GM21723 (cell line): ENCODE results near the gene CCN2.
"Not testable (repeated sequence)": the region's sequence is repeated elsewhere in the genome, so short reads cannot be mapped to it uniquely, and the experiment has no call there.

Experiments
- ATAC-seq: cut with Tn5 transposase; IDR thresholded peaks from one replicate; pipeline ENCODE4 v1.9.1; 2021; ENCODE audit warnings: mild to moderate bottlenecking, moderate library complexity; ENCODE audit not compliant: unreplicated experiment

The CCN2 gene

DNA sequence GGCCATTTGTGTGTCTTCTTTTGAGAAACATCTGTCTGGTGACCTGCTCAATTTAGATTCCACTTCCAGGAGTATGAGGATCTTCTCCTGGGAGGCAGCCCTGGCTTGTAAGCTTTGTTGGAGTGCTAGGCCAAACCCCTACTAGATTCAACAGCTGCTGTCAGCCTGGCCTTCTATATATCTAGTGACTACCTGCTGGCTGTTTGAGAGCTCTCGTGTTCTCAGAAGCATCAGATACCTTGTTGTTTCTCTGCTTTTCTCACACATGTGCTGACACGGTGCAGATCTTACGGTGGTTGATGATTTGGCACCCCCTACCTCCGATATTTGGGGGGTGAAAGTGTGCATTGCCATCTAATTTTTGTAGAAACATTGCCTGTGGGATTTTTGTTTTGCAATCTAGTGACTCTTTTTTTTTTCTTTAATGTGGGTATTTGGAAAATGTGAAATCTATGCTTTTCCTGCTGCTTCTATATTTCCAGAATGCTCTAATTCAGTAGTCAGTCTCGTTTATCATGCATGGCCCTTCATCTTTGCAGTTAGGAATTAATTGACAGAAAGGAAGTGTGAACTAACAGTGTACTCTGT is 4.7 kb downstream of the CCN2 start:
- no peak for ATAC-seq

DNA sequence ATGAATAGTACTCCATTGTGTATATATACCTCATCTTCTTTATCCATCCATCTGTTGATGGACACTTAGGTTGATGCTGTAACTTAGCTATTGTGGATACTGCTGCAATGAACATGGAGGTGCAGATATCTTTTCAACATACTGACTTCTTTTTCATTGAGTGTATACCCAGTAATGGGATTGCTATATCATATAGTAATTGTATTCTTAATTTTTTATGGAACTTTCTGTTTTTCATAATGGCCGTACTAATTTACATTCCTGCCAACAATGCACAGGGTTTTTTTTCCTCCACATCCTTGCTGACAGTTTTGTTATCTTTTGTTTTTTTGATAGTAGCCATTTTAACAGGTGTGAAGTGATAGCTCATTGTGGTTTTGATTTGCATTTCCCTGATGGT is 5.2 kb downstream of the CCN2 start:
- no peak for ATAC-seq

DNA sequence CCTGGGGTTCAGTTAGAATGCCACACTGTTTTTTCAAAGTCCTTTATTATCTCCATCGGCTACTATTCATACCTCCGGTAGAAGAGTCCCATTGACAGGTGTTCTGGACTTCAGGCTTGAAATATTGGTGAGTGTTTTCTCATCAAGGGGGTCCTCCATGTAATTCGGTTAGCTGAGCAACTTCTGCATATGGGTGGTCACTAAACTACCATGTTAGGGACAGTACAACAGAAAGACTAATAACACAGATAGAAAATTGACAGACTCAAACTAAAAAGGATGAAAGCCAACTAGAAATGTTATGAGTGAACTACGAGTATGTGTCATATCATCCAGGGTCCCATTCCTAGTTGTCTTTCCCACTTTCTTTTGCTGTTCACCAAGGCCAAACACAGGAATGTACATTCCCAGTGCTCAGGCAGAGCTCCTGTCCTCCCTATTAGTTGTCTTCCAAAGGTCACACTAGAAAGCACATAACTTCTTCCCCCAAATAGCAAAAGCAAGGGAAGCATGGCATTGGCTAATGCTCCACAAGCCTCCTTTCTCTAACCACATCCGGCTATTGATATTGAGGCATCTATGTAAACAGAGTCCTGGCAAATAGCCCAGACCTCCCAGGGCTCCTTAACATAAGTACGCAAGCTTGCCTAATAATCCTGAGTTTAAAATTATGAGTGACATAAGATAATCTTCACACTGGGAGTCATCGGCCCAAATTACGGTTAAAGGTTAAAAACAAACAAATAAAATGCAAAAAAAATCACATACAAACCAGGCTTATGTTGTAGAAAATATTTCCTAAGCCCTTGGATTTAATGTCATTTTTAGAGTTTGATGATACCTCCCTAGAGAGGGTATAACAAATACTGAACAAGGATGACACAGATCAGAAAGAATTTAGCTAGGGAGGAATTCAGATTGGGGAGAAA is 13.2 kb downstream of the CCN2 start:
- ATAC-seq, result no peak

DNA sequence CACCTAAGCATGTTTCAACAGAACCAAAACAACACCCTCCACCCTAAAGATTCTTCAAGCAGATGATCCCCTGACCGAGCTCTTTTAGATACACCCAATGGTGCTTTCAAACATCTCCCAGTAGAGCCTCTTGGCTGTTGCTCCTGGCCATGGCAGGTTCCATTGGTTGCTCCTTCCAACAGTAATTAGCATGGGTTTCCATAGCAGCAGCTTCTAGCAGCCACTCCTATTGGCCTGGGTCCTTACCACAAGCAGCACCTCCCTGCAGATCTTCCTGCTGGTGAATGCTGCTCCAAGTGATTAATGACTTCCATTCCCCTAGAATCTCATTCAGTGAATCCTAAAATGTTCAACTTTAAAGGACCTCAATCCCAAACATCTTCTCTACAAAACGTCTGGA is 13.9 kb downstream of the CCN2 start:
- no peak for ATAC-seq

DNA sequence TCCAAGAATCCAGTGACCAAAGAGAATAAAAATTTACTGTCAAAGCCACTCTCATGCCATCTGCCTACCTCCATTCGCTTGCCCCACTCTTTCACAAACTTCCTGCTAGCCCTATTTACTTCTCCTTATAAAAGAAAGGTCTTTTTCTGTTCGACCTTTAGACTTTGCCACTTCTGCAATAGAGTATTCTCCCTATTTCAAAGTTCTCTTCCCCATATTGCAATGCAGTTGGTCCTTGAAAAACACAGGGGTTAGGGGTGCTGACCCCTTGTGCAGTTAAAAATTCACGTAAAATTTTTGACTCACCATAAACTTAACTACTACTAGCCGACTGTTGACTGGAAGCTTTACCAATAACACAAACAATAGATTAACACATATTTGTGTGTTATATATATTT is 15.0 kb downstream of the CCN2 start:
- ATAC-seq, result no peak

DNA sequence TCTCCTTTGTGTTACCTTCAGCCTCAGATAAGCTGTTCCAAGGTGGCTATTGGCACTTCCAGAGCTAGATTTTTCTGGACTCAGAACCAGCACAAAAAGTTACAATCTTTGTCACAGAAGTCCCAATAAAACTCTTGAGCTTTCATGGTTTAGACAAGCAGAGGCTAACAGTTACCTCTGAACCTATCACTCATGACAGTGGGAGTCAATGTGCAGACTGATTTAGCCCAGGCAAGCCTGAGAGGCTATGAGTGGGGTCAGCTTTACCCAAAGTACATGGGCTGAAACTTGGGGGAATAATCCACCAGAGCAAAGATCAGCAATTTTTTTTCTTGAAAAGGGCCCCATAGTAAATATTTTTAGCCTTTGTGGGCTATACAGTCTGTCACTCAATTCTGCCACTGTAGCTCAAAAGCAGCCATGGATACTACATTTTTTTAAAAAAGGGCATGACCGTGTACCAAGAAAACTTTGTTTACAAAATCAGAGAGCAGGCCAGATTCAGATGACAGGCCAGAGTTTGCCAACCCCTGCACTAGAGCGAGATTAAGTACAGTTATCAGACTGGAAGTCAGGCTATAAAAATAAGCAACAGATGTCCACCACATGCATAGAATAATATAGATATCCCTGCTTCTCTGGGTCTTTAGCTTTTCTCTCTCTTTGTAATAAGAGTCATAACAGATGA is 20.0 kb downstream of the CCN2 start:
- ATAC-seq, result no peak

DNA sequence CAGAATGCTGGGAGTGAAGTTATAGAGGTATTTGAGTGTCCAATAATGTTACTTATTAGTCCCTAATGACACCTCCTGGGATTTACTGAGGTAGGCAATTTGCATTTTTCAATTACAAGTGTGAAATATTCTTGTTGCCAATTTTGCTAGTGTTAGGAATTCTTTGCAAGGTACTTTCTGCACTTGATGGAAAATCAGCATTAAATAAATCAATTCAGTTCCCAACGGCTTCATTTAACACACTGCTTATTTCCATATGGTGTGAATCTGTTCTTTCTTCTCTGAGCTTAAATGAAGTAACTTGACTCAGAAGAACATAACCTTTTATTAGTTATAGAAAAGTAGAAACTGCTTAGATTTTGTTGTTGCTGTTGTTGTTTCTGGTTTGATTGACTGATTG is 21.2 kb downstream of the CCN2 start:
- no peak for ATAC-seq

DNA sequence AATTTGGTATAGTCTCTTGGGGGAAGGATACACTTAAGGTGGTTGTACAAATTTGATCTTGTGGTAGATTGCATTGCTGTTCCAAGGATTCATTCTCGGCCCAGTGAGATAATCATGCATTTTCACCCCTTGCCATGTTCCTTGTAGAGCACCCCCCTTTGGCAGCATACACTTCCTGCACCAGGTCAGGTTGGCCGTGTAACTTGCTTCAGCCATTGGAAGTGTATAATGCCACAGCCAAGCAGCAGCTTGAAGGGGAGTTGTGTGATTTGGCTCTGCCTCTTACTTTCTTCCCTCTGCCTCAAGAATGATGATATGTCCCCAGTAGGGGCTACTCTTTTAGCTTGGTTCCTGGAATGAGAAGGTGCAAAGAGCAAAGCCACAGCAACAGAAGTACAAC is 21.9 kb downstream of the CCN2 start:
- no peak for ATAC-seq

DNA sequence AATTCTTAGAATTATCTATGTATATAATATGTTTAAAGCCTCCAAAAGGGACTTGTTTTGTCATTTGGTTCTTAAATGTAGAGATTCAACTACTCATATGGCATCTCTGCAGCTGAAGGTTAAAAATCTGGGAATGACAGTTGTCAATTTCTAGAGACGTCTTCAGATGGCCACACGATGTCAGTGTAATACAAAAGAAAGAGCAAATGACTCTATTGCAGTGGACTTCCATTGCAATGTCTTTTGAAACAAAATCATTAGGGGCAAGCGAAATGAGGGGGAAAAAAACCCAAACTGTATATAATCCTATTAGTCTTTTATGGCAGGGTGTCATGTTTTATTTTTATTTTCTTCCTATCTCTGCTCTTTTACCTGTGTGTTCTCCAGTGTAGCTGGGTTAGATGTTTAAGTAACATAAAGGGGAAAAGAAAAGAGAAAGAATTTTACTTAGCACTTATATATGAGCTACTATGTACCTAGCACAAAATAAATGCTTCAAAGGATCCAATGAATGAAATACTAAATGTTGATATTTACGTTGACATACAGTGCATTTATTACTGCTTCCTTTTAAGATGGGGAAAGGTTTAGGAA is 26.2 kb downstream of the CCN2 start:
- no peak for ATAC-seq

DNA sequence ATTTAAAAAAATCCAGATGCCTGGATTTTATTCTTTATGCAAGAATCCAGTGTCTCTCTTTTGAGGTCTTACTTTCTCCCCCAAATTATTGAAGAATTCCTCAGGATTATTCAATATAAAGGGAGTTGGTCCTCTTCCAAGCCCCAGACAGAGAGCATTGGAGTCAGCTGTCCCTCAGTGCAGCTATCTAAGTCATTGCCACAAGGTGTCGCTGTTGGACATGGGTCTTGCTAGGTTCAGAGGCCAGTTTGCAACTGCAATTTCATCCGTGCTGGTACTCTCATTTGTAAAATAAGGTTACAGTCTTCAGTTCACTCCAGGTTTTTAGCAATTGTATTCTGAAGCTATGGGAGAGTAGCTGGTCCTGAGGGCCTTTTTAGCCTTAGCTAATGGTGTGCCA is 27.8 kb downstream of the CCN2 start:
- ATAC-seq, result peak; percentile 79

DNA sequence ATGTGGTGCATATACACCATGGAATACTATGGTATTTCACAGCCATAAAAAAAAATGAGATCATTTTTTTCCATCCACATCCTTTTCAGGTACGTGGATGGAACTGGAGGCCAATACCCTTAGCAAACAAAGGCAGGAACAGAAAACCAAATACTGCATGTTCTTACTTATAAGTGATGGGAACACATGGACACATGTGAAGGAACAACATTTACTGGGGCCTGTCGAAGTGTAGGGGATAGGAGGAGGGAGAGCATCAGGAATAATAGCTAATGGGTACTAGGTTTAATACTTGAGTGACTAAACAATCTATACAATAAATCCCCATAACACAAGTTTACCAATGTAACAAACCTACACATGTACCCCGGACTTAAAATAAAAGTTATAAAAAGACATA is 30.5 kb downstream of the CCN2 start:
- no peak for ATAC-seq

DNA sequence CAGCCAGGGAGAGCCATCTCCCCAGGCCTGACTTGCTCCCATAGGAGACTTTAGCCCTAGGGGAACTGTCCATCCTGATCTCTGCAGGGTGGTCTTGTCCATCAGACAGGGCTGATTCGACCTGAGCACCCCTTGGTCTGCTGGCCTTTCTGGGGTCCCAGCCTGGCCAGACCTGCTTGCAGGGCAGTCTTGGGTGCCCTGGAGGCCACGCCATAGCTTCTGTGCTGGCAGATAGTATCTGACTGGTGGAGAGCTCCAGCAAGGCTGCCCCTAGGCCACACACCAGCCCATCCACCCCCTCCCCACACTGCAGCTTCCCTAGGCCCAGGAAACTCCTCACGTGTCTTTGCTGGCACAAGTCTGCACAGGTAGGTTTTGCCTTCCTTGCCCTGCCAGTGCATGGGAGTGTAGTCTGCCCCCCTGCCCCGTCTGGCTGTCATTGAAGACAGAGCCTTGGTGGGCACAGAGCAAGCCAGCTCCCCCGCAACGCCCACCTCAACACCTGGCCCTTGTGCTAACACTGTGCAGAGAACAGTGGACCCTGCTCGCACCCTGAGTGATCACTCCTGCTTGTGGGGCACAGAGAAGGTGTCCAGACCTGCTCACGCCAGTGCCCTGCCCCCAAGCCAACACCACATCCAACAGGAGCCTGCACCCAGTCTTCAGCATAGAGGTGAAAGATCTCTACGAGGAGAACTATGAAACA is 32.4 kb downstream of the CCN2 start:
- no peak for ATAC-seq

DNA sequence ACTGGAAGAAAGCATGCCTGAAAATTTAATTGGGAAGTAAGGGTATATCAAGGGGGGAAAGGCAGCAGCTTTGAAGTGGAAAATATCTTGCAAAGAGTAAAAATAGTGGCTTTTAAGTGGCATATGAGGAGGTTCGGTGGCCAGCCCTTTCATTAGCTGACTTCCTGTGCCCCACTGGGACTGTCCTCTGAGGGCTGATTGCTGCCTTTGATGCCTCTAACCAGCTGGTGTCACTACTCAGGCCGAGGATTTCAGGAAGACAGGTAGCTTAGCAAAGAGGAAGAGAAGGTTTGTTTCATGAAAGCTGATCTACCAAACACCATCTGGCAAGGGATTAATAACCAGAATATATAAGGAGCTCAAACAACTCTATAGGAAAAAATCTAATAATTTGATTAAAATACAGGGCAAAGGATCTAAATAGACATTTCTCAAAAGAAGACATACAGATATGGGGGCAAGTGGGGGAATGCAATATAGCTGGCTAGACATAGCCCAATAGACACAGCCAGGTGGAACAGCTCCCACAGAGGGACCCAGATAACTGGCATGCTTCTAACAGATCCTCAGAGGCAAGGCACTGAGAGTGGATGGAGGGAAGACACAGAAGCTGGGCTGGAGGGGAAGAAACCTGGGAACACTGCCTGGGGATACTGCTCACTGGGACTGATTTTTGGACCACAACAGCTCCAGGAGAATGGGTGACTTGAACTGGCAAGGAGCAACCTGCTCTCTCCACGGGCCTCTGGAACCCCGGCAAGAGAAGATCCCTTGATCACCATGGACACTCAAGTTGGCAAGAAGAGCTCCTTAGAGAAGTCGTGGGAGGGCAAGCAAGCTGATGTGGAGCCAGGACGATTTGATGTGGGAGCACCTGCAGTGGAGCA is 33.2 kb downstream of the CCN2 start:
- no peak for ATAC-seq

DNA sequence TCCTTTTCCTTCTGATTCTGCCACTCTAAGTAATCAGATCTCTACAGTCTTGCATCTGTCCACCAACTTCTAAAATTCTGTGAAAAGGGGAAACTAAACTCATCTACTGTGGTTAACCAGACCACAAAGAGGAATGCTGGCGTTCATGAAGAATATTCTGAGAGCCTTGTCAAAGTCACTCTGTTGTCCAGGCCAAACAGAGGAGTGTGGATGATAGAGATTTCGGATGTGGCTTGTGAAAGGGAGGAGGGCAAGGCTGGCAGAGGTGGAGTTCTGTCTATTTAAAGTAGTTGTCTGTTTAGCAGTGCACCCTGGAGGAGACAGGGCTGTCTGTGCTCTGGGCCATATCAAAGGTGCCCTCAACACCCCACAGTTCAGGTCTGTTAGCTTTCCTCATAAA is 33.9 kb downstream of the CCN2 start:
- ATAC-seq, result no peak

DNA sequence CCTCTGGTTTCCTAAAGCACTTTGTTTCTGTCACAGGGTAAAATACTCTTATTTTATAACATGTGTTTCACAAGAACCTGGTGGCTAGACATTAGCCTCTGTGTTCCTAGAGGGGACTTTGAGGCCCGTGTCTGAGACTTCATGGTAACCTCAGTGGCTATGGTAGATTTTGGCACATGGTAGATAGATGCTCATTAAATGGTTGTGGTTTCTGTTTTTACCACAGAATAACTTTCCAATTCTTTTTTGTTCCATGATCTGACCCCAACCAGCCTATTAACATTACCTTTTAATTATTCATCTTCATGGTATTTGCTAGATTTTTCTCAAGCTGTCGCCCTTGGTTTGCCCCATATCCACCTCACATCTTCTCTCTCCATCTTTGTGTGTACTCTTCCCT is 34.3 kb downstream of the CCN2 start:
- ATAC-seq, result no peak

DNA sequence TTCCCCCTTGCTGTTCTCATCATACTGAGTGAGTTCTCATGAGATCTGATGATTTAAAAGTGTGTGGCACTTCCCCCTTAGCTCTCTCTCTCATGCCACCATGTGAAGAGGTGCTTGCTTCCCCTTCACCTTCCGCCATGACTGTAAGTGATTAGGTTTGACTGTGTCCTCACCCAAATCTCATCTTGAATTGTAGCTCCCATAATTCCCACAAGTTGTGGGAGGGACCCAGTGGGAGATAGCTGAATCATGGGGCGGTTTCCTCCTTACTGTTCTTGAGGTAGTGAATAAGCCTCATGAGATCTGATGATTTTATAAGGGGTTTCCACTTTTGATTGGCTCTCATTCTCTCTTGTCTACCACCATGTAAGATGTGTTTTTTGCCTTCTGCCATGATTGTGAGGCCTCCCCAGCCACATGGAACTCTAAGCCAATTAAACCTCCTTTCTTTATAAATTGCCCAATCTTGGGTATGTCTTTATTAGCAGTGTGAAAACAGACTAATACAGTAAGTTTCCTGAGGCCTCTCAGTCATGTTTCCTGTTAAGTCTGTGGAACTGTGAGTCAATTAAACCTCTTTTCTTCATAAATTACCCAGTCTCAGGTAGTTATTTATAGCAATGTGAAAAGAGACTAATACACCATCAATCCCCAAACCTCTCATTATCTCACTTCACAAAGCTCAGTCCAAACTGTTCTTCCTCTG is 34.9 kb downstream of the CCN2 start:
- ATAC-seq, result not testable (repeated sequence)

DNA sequence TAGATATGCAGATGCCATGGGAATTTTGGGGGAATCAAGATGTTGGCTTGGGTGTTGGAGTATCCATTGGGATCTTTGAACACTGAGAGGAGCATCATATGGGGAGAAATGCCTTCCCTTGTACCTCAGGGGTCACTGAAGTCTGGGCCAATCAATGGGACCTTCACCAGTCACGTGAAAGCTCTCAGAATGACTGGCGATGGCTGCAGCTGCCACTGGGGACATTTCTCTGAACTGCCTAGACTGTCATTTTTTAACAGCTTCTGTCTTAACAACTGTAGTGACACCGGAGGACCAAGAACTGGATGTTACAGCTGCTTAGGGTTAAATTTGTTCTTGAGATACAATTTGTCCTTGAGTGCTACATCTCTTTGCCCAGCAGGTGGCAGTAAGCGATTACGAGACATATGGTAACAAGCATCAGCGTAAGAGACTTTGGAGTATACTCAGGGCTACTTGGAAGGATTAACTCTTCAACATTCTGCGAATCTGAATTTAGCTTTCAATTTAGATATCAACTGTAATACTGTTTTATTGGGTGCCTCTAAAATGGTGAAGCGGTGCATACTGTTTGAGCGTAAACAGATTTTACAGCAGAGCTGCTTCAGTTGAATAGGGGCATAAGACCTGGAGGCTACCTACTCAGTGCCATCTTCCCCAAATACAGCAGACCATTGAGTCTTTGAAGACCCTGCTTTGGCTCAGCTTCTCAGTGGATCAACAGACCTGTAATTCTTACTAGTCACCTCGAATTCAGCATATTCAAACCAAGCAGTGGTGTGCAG is 36.0 kb downstream of the CCN2 start:
- peak; percentile 90 for ATAC-seq

DNA sequence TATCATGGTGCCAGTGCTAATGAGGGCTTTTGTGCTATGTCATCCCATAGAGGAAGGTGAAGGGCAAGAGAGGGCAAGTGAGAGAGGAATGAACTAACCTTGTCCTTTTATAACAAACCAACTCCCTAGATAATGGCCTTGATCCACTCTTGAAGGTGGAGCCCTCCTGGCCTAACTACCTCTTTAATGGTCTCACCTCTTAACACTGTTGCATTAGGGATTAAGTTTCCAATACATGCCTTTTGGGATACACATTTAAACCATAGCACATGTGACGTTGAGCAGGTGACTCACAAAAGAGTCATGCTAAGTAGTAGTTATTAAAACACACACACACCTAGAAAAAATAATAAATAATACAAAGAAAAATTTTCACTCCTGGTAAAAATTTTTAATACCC is 36.9 kb downstream of the CCN2 start:
- ATAC-seq, result no peak

DNA sequence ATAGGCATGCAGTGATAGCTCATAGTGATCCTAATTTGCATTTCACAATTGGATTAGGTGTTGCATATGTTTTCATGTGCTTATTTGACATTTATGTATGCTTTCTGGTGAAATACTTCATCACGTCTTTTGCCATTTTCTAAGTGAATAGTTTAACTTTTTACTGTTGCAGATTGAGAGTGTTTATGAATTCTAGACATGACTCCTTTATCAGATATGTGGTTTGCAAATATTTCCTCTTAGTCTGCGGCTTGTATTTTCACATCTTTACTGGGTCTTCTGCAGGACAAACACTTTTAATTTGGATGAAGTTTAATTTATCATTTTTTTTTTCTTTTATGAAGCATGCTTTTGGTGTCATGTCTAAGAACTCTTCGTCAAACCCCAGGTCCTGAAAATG is 39.2 kb downstream of the CCN2 start:
- no peak for ATAC-seq
